Hepatocyte (in vitro differentiated cells): ENCODE measurements around the gene GIPC3.

Source experiments
- CTCF ChIP-seq: fragments of 200-600 bp; sonication (generic); IDR thresholded peaks from 2 replicates; pipeline ENCODE4 v1.5.1; 2016; ENCODE audit warnings: antibody characterized with exemption, mild to moderate bottlenecking; ENCODE audit not compliant: poor library complexity
- EZH2 ChIP-seq: fragments of 200-600 bp; sonication (generic); IDR thresholded peaks from 2 replicates; pipeline ENCODE4 v1.6.1; 2016; ENCODE audit warnings: antibody characterized with exemption, mild to moderate bottlenecking, borderline replicate concordance

GRCh38 chr19:3631053-3631861 lies 46.0 kb downstream of the GIPC3 start:
- TF ChIP-seq CTCF: no peak
- no peak for TF ChIP-seq EZH2
